NB4 (cell line): ENCODE results near the gene MEGF11.

Source experiments
- MYC ChIP-seq: IDR thresholded peaks from 2 replicates; pipeline ENCODE4 v1.6.1; 2011; ENCODE audit warnings: low read depth, low read length
- POLR2A ChIP-seq: IDR thresholded peaks from 2 replicates; pipeline ENCODE4 v1.6.1; 2011; ENCODE audit warnings: mild to moderate bottlenecking; ENCODE audit not compliant: insufficient read length; ENCODE audit errors: extremely low read depth
- TF ChIP-seq, protein P1 (sequence below): IDR thresholded peaks from one replicate; pipeline ENCODE4 v1.5.1; 2012; ENCODE audit warnings: low read depth, low read length

DNA sequence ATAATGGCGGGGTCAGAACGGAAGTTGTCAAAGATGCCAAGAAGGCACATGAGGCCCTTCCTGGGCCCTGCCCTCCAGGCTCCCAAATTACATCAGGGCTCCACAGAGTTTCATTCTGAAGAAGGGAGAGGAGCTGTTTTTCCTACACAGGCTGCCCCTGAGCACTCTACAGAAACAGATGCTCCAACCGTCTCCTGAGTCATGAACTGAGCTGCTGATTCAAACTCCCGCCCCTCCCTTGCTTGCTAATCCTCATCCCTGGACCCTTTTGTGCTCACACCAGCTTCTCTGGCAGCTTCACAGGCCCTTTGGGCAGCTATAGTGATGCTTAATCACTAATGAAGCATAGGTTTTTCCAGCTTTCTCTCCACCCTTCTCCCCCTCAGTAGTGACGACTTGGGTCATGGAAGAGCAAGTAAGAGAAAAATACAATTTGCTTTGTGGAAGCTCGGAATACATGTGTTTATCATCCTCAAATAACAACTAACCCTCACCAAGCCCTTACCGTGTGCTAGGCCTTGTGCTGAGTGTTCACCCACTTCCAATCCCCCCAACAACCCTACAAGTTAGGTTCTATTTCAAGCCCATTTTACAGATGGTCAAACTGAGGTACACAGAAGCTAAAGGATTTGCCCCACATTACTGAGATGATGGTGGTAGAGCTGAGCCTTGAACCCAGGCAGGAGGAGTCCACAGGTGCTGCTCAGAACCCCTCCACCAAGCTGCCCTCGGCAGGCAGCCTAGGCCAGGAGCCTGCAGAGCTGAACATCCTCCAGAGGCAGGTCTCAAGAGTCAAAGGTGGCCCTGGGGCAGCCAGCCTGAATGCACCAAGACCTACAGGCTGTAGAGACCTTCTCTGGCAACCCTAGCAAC is 21.9 kb downstream of the MEGF11 start:
- TF ChIP-seq MYC, result no peak
- TF ChIP-seq POLR2A, result no peak
- TF ChIP-seq, protein P1, sequence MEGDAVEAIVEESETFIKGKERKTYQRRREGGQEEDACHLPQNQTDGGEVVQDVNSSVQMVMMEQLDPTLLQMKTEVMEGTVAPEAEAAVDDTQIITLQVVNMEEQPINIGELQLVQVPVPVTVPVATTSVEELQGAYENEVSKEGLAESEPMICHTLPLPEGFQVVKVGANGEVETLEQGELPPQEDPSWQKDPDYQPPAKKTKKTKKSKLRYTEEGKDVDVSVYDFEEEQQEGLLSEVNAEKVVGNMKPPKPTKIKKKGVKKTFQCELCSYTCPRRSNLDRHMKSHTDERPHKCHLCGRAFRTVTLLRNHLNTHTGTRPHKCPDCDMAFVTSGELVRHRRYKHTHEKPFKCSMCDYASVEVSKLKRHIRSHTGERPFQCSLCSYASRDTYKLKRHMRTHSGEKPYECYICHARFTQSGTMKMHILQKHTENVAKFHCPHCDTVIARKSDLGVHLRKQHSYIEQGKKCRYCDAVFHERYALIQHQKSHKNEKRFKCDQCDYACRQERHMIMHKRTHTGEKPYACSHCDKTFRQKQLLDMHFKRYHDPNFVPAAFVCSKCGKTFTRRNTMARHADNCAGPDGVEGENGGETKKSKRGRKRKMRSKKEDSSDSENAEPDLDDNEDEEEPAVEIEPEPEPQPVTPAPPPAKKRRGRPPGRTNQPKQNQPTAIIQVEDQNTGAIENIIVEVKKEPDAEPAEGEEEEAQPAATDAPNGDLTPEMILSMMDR, result no peak
